Measurements from ENCODE around the gene BEND7. TPM values are rescaled to one million over a fixed set of nuclear protein-coding genes. Genes with fewer than 3 reads are reported as not detected.

BEND7 gene, protein sequence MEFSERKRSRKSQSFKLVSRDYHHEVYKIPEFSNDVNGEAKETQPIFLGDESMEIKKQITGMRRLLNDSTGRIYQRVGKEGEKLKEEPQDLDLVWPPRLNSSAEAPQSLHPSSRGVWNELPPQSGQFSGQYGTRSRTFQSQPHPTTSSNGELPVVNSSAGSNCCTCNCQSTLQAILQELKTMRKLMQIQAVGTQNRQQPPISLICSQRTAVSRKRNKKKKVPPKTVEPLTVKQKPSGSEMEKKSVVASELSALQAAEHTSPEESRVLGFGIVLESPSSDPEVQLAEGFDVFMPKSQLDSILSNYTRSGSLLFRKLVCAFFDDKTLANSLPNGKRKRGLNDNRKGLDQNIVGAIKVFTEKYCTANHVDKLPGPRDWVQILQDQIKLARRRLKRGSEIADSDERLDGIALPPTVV
- 10 to 100 TPM in 3 of 4 donors, 1 to 10 TPM in 1; 4.6 to 33.8 (median 21.8) TPM for polyA plus RNA-seq
- long read RNA-seq, donor 1, result 0 reads
- long read RNA-seq, donor 2, result 0 reads
- long read RNA-seq, donor 3, result 0 reads
- long read RNA-seq, donor 4, result 0 reads
- long read RNA-seq, donor 5, result 0 reads
- long read RNA-seq, donor 6, result 0 reads
- long read RNA-seq, donor 7, result 0 reads
- long read RNA-seq, donor 8, result 0 reads
- long read RNA-seq, donor 9, result 0 reads
- long read RNA-seq, donor 10, result 0 reads

DNA sequence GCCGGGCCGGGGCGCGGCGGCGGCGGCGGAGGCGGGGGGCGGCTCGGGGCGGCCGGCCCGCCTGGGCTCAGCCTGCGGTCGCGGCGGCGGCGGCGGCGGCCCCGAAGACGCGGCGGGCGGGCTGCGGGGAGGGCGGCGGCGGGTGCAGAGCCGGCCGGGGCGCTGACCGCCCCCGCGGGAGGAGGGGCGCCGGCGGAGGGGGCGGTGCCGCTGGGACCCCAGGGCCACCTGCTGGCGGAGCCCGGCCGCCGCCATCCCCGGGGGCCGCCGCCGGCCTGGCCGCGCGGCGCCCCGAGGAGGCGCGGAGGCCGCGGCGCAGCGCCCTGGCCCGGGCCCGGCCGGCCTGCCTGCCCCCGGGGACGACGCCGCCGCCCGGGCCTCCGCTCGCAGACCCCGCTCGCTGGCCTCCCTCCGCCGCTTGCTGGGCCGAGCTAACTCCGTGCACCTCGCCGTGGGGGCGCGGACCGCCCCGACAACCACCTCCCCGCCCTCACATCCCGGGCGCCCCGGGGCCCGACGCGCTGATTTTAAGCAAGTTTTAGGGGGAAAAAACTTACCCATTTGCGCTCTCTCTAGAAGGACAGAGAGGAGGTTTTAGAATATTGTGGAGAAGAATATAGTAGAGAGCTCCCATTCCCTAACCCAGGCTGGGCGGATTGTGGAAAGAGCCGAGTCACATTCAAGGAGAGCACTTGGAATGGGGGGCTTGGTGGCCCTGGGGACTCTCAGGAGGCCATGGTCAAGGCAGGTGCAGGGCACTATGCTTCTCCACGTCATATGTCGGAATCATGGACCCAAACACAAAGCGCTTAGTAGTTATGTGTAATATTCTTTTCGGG, at the start of gene BEND7:
Gene BEND7, minus strand, starts transcription at position 140 of the 839 bp plus-strand sequence. CDS start 481 bp downstream, outside the sequence.
- H3K4me3 ChIP-seq (ENCODE audit: low read depth in 1 of 3, low read length in 3 of 3), result peak within 1 kb of the TSS; percentile 45 to 100 (median 83)
- peak within 1 kb of the TSS in 2 of 3 donors; percentile 67 to 97 for H3K27ac ChIP-seq (ENCODE audit: low read depth in 1 of 3, low read length in 2 of 3)
- DNase-seq (peak; percentile 27 to 46), FAIRE-seq (no peak)
- no peaks in the 10 kb centered on the region for H3K36me3 ChIP-seq (ENCODE audit: control insufficient read depth in 3 of 3, insufficient read depth in 2 of 3, low read depth in 1 of 3, low read length in 3 of 3)
- no peaks in the 10 kb centered on the region for H3K9me3 ChIP-seq (ENCODE audit: control insufficient read depth in 2 of 2, insufficient read depth in 1 of 2, low read depth in 1 of 2, low read length in 1 of 2)
- peaks cover 0 to 22% (median 0%) of the 10 kb centered on the region in 3 donors for H3K27me3 ChIP-seq (ENCODE audit: control insufficient read depth in 3 of 3, insufficient read depth in 3 of 3, low read length in 3 of 3)
- peaks cover 0 to 14% (median 2%) of the 10 kb centered on the region in 3 donors for H3K4me1 ChIP-seq (ENCODE audit: control insufficient read depth in 3 of 3, insufficient read depth in 2 of 3, low read depth in 1 of 3, low read length in 2 of 3)
- WGBS, 3 donors, result 3 to 5% (median 3%) methylated on average over 31 to 98 of the region's 98 CpGs

DNA sequence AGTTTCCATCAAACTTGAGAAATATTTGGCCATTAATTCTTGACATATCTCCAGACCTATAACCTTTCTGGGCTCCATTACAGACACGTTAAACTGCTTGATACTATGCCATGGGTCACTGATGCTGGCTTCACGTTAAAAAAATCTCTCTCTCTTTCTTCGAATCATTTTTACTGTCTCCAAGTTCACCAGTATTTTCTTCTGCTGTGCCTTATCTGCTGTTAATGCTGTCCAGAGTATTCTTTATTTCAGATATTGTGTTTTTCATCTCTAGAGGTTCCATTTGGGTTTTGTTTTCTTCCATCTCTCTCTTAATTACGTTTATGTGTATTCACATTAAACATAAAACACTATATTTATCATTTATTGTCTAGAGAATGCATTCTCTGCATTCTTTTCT, 45.1 kb upstream of the BEND7 start:
- Histone ChIP-seq H3K9me3 (ENCODE audit: control insufficient read depth in 2 of 2, insufficient read depth in 1 of 2, low read depth in 1 of 2, low read length in 1 of 2) (no peaks in the 10 kb centered on the region), H3K4me1 (ENCODE audit: control insufficient read depth in 3 of 3, insufficient read depth in 2 of 3, low read depth in 1 of 3, low read length in 2 of 3) (no peaks in the 10 kb centered on the region), H3K36me3 (ENCODE audit: control insufficient read depth in 3 of 3, insufficient read depth in 2 of 3, low read depth in 1 of 3, low read length in 3 of 3) (no peaks in the 10 kb centered on the region), H3K4me3 (ENCODE audit: low read depth in 1 of 3, low read length in 3 of 3) (no peak overlapping the region), H3K27ac (ENCODE audit: low read depth in 1 of 3, low read length in 2 of 3) (no peak overlapping the region), H3K27me3 (ENCODE audit: control insufficient read depth in 3 of 3, insufficient read depth in 3 of 3, low read length in 3 of 3) (peaks cover 0 to 3% (median 1%) of the 10 kb centered on the region in 3 donors)
- WGBS, 3 donors, result 59 to 73% (median 71%) methylated on average over 4 of the region's 4 CpGs
- FAIRE-seq (no peak), DNase-seq (no peak)

DNA sequence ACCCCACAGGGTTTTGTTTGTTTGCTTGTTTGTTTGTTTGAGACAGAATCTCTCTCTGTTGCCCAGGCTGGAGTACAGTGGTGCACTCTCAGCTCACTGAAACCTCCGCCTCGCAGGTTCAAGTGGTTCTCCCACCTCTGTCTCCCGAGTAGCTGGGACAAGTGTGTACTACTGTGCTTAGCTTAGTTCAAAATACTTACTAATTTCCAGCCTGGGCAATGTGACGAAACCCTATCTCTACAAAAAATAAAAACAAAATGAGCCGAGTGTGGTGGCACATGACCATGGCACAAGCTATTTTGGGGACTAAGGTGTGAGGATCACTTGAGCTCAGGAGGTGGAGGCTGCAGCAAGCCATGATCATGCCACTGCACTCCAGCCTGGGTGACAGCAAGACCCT, 42.7 kb upstream of the BEND7 start:
- WGBS, 3 donors, result 62 to 64% (median 62%) methylated on average over 5 of the region's 5 CpGs
- DNase-seq (no peak), FAIRE-seq (no peak)
- H3K27ac ChIP-seq (ENCODE audit: low read depth in 1 of 3, low read length in 2 of 3), result no peak overlapping the region
- H3K27me3 ChIP-seq (ENCODE audit: control insufficient read depth in 3 of 3, insufficient read depth in 3 of 3, low read length in 3 of 3), result peaks cover 0 to 3% (median under 1%) of the 10 kb centered on the region in 3 donors
- no peak overlapping the region for H3K4me3 ChIP-seq (ENCODE audit: low read depth in 1 of 3, low read length in 3 of 3)
- H3K9me3 ChIP-seq (ENCODE audit: control insufficient read depth in 2 of 2, insufficient read depth in 1 of 2, low read depth in 1 of 2, low read length in 1 of 2), result no peaks in the 10 kb centered on the region
- H3K36me3 ChIP-seq (ENCODE audit: control insufficient read depth in 3 of 3, insufficient read depth in 2 of 3, low read depth in 1 of 3, low read length in 3 of 3), result no peaks in the 10 kb centered on the region
- H3K4me1 ChIP-seq (ENCODE audit: control insufficient read depth in 3 of 3, insufficient read depth in 2 of 3, low read depth in 1 of 3, low read length in 2 of 3), result no peaks in the 10 kb centered on the region

DNA sequence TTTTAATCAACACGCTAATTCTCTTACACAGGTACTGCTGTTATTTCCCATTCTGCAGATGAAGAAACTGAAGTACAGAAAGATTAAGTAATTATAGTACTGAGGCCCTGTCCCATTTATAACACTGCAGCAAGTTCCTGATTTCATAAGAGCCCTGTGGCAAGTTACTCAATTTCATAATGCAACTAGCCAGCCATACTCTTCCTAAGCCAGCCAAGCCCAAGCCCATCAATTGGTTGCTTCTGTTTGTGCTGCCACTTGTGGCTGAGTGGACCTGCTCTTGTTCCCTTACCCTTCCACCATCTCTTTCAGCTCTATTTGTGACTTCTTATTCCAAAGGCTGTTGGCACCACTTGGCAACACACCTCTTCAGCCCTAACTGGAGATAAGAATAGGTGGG, 38.2 kb upstream of the BEND7 start:
- 43 to 92% (median 76%) methylated on average over 1 of the region's 1 CpG for WGBS, 3 donors
- Histone ChIP-seq H3K36me3 (ENCODE audit: control insufficient read depth in 3 of 3, insufficient read depth in 2 of 3, low read depth in 1 of 3, low read length in 3 of 3) (no peaks in the 10 kb centered on the region), H3K9me3 (ENCODE audit: control insufficient read depth in 2 of 2, insufficient read depth in 1 of 2, low read depth in 1 of 2, low read length in 1 of 2) (peaks cover 0 to 8% of the 10 kb centered on the region in 2 donors), H3K4me3 (ENCODE audit: low read depth in 1 of 3, low read length in 3 of 3) (no peak overlapping the region), H3K4me1 (ENCODE audit: control insufficient read depth in 3 of 3, insufficient read depth in 2 of 3, low read depth in 1 of 3, low read length in 2 of 3) (no peaks in the 10 kb centered on the region), H3K27me3 (ENCODE audit: control insufficient read depth in 3 of 3, insufficient read depth in 3 of 3, low read length in 3 of 3) (peaks cover 0 to 3% (median 0%) of the 10 kb centered on the region in 3 donors), H3K27ac (ENCODE audit: low read depth in 1 of 3, low read length in 2 of 3) (no peak overlapping the region)
- no peak for FAIRE-seq
- DNase-seq, result no peak

DNA sequence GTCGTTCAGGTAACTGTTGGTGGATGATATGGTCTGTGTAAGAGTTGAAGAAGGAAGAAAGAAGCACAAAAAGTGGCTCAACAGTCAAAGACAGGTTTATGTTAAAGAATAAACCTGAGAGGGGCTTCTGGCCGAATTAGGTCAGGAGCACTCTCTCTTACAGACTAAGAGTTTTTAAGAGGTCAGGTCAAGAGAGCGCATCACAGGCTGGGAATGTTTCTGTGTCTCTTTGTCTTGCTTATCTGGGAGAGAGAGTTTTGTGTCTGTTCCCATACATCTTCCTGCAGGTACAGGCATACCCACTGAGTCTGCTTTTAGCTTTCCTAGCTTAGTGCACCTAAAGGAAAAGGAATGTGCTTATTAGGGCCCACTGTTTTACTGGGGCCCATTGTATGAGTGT, 35.8 kb upstream of the BEND7 start:
- no peaks in the 10 kb centered on the region for H3K4me1 ChIP-seq (ENCODE audit: control insufficient read depth in 3 of 3, insufficient read depth in 2 of 3, low read depth in 1 of 3, low read length in 2 of 3)
- no peak for FAIRE-seq
- 85 to 91% (median 90%) methylated on average over 3 of the region's 3 CpGs for WGBS, 3 donors
- H3K4me3 ChIP-seq (ENCODE audit: low read depth in 1 of 3, low read length in 3 of 3), result no peak overlapping the region
- H3K36me3 ChIP-seq (ENCODE audit: control insufficient read depth in 3 of 3, insufficient read depth in 2 of 3, low read depth in 1 of 3, low read length in 3 of 3), result no peaks in the 10 kb centered on the region
- no peak for DNase-seq
- peaks cover 0 to 8% of the 10 kb centered on the region in 2 donors for H3K9me3 ChIP-seq (ENCODE audit: control insufficient read depth in 2 of 2, insufficient read depth in 1 of 2, low read depth in 1 of 2, low read length in 1 of 2)
- H3K27me3 ChIP-seq (ENCODE audit: control insufficient read depth in 3 of 3, insufficient read depth in 3 of 3, low read length in 3 of 3), result no peaks in the 10 kb centered on the region
- no peak overlapping the region for H3K27ac ChIP-seq (ENCODE audit: low read depth in 1 of 3, low read length in 2 of 3)

DNA sequence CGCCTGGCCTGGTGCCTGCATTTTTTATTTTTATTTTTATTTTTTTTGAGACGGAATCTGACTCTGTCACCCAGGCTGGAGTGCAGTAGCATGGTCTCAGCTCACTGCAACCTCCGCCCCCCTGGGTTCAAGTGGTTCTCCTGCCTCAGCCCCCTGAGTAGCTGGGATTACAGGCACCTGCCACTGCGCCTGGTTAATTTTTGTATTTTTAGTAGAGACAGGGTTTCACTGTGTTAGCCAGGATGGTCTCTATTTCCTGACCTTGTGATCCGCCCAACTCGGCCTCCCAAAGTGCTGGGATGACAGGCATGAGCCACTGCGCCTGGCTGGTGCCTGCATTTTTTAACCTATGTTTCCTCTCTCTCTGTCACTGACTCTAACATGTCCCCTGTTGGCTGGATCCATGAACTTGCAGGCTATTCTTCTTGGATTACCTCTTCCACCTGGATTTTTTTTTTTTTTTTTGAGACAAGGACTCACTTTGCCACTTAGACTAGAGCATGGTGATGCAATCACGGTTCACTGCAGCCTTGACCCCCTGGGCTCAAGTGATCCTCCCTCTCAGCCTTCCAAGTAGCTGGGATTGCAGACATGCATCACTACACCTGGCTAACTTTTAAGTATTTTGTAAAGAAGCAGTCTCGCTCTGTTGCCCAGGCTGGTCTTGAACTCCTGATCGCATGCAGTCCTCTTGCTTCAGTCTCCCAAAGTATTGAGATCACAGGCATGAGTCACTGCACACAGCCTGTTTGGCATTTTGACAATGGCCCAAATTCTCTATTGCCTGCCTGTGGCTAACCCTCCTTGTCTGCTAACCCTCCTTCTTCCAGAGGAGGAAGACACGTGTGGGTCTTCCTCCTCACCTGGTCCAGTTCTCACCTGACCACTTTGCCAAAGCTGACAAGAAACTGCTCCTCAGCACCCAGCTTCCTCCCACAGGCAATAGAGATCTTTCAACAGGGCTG, 34.9 kb upstream of the BEND7 start:
- 88 to 94% (median 89%) methylated on average over 11 of the region's 11 CpGs for WGBS, 3 donors
- Histone ChIP-seq H3K27ac (ENCODE audit: low read depth in 1 of 3, low read length in 2 of 3) (no peak overlapping the region), H3K36me3 (ENCODE audit: control insufficient read depth in 3 of 3, insufficient read depth in 2 of 3, low read depth in 1 of 3, low read length in 3 of 3) (no peaks in the 10 kb centered on the region)

DNA sequence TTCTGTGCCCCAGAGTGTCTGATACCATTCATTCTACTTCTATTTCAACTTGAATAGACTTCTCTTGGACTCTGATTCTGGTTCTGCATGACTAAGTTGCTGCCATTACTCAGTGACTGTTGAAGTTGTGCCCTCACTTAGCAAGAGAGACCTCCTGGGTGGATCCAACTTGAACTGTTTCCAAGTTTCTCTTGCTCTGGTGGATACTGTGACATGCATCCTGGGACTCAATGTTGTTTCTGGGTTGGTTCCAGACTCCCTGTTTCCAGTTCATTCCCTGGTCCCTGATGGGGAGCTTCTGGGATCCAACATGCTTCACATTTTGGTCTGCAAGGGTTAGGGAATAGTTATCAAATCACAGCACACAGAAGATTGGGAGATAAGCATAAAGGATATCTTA, 31.8 kb upstream of the BEND7 start:
- H3K27ac ChIP-seq (ENCODE audit: low read depth in 1 of 3, low read length in 2 of 3), result no peak overlapping the region
- DNase-seq (no peak), FAIRE-seq (no peak)
- no peaks in the 10 kb centered on the region for H3K4me1 ChIP-seq (ENCODE audit: control insufficient read depth in 3 of 3, insufficient read depth in 2 of 3, low read depth in 1 of 3, low read length in 2 of 3)
- H3K4me3 ChIP-seq (ENCODE audit: low read depth in 1 of 3, low read length in 3 of 3), result no peak overlapping the region
- H3K36me3 ChIP-seq (ENCODE audit: control insufficient read depth in 3 of 3, insufficient read depth in 2 of 3, low read depth in 1 of 3, low read length in 3 of 3), result no peaks in the 10 kb centered on the region
- H3K27me3 ChIP-seq (ENCODE audit: control insufficient read depth in 3 of 3, insufficient read depth in 3 of 3, low read length in 3 of 3), result no peaks in the 10 kb centered on the region
- H3K9me3 ChIP-seq (ENCODE audit: control insufficient read depth in 2 of 2, insufficient read depth in 1 of 2, low read depth in 1 of 2, low read length in 1 of 2), result peaks cover 0 to 8% of the 10 kb centered on the region in 2 donors

More for the DNA sequence above, 34.9 kb upstream of the BEND7 start:
- FAIRE-seq (no peak), DNase-seq (no peak)
- peaks cover 0 to 8% of the 10 kb centered on the region in 2 donors for H3K9me3 ChIP-seq (ENCODE audit: control insufficient read depth in 2 of 2, insufficient read depth in 1 of 2, low read depth in 1 of 2, low read length in 1 of 2)
- H3K4me1 ChIP-seq (ENCODE audit: control insufficient read depth in 3 of 3, insufficient read depth in 2 of 3, low read depth in 1 of 3, low read length in 2 of 3), result no peaks in the 10 kb centered on the region
- no peak overlapping the region for H3K4me3 ChIP-seq (ENCODE audit: low read depth in 1 of 3, low read length in 3 of 3)
- H3K27me3 ChIP-seq (ENCODE audit: control insufficient read depth in 3 of 3, insufficient read depth in 3 of 3, low read length in 3 of 3), result no peaks in the 10 kb centered on the region

All from small intestine (tissue), 16 donors.